SH-SY5Y (cell line): ENCODE results near the gene S1PR1.

ENCODE experiments used
- GATA2 ChIP-seq: IDR thresholded peaks from 2 replicates; pipeline ENCODE4 v1.6.1; 2011; ENCODE audit warnings: mild to moderate bottlenecking, low read depth, low read length
- GATA3 ChIP-seq: IDR thresholded peaks from 2 replicates; pipeline ENCODE4 v1.6.1; 2011; ENCODE audit warnings: low read depth, mild to moderate bottlenecking, low read length, moderate library complexity

Gene S1PR1

GRCh38 chr1:101215363-101216011 lies 21.3 kb upstream of the S1PR1 start:
- TF ChIP-seq GATA3, result no peak
- no peak for TF ChIP-seq GATA2

- TF ChIP-seq GATA2, result no peak
- TF ChIP-seq GATA3, result no peak
Observed at GRCh38 chr1:101216623-101217022, 20.2 kb upstream of the S1PR1 start.

GRCh38 chr1:101217148-101217547 lies 19.7 kb upstream of the S1PR1 start:
- no peak for TF ChIP-seq GATA2

GRCh38 chr1:101219924-101220870 lies 16.6 kb upstream of the S1PR1 start:
- TF ChIP-seq GATA2 (no peak), GATA3 (no peak)

DNA sequence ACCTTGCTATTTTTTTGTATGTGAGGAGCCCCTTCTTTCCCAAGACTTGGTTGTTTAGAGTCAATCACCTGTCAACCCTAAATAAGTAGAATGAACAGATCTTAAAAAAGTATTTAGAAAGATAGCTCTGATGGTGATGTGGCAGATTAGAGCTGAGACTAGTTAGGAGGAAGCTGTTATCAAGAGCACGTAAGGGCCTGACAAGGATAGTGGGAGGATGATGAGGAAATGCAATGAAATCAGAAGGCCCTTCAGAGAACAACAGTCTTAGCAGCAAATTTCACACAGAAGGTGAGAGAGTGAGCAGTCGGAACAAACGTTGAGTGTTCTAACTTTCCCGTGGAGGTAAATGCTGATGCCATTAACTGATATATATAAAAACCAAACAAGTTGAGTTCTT lies 15.9 kb upstream of the S1PR1 start:
- TF ChIP-seq GATA3, result no peak
- TF ChIP-seq GATA2, result no peak

DNA sequence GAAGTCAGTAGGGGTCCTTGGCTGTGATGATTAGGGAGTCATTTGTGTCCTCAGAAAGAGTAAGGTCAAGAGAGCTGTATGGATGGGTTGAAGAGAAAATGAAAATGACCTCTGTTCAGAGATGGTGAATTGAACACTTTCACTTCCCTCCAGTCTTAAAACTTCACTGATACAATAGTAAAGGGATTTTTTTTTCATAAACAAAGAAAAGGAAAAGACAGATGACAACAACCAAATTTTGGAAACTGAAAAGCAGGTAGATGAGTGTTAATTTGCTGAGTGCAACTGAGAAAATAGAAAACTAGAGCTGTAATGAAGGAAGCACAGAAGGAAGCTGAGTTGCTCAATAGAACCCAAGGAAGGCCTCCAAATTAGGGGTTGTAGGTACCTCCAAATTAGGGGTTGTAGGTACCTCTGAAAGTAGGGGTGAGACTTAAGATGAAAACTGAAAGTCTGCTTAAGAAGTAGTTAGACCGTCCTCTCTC lies 14.8 kb upstream of the S1PR1 start:
- no peak for TF ChIP-seq GATA2
- no peak for TF ChIP-seq GATA3

DNA sequence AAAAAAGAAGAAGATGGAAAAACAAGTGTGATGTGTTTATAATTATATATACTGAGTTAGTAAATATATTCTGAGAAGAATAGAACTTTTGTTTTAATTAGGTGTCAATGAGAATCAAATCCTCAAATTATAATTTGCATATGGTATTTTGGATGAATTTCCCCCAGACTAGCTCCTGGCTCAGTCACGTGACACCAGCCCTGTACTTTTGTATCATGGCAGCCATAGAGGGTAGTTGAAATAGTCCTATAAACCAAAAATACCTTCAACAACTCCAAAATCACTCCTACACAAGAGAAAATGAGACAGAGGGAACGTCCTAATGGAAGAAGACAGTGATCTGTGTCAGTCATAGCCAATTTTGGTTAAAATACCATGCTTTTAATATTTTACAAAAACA lies 9.0 kb upstream of the S1PR1 start:
- TF ChIP-seq GATA3, result no peak
- TF ChIP-seq GATA2, result no peak

- TF ChIP-seq GATA3 (no peak), GATA2 (no peak)
Observed at GRCh38 chr1:101228424-101229134, 8.2 kb upstream of the S1PR1 start.

DNA sequence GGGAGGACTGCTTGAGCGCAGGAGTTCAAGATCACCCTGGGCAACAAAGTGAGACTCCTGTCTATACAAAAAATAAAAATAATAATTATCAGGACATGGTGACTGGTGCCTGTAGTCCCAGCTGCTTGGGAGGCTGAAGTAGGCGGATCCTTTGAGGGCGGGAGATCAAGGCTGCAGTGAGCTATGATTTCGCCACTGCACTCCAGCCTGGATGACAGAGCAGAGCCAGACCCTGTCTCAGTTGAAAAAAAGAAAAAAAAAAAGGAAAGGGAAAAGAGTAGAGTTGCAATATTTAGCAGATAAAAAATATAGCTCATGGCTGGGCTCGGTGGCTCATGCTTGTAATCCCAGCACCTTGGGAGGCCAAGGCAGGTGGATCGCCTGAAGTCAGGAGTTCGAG lies 3.3 kb upstream of the S1PR1 start:
- TF ChIP-seq GATA2, result no peak
- no peak for TF ChIP-seq GATA3

- TF ChIP-seq GATA3, result no peak
- no peak for TF ChIP-seq GATA2
Observed at GRCh38 chr1:101235216-101235695, 1.6 kb upstream of the S1PR1 start.

DNA sequence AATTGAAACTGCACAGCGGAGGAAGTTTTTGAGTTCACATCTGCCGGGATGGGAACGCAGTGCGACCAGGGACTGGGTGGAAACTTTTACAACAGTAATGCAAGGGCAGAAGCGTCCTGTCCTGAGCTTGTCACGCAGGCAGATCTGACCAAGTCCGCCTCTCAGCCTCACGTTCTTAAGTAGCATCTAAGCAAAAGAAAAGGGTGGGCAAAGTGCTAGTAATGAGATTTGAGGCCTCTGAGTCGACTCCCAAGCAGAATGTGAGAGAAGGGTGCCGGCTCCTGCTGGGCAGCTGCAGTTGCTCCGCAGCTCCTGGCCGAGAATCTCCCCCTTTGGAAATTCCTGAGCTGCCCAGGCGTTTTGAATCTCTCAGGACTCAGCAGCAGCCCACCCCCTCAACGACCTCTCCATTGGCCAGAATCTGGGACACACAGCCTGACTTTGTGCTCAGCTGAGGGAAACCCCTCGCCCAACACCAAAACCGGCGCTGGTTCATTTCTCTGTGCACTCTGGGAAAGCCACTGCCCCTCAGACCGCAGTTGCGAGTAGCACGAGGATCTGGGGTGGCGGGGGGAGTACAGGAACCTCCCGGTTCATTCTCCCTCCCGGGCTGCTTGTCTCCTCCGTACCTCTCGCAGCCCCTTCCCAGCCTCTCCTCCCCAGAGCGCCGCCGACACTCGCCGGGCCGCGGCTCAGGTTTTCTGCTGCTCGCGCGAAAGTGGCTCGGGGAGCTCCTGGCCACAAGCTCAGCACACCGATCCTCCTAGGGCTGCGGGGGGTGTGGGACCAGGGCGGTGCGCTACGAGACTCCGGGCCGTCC lies 913 bp upstream of the S1PR1 start:
- no peak for TF ChIP-seq GATA3
- TF ChIP-seq GATA2, result no peak

DNA sequence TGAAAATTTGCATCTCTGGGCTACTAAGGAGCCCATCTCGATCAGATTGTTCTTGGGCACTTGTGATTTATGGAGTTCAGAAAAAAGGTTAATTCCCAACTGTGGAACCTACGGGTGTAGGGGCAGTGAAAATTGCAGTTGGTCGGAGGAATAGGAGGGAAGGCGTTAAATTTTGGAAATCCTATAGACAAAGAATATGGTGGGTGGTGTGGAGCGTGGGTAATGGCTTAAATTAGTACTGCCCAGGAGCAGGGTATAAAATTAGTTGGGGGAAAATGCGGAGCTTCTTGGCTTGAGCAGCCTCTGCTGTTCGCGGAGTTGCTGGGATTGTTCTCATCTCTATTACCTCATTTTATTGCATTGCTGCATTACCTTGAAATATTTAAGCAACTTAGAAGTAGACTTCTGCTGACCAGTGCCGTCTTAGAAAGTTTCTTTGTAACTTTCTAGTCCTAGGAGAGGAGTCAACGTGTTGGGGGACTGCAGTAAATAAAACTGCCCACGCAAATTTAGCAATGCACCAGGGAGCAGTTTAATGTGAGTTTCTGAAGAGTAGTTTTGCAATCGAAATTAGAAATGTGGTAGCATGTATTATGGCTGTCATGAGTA lies 514 bp downstream of the S1PR1 start:
- TF ChIP-seq GATA2 (no peak), GATA3 (no peak)

- TF ChIP-seq GATA2 (no peak), GATA3 (no peak)
Observed at GRCh38 chr1:101238031-101238628, 1.3 kb downstream of the S1PR1 start.

DNA sequence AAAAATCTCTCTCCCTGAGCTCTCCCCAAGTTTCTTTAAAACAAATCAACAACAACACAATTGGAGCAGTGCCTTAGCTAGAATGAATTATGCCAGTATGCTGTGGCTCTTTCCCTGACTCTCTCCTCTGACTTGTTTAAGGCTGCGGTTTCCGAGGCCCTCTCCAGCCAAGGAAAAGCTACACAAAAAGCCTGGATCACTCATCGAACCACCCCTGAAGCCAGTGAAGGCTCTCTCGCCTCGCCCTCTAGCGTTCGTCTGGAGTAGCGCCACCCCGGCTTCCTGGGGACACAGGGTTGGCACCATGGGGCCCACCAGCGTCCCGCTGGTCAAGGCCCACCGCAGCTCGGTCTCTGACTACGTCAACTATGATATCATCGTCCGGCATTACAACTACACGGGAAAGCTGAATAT lies 1.9 kb downstream of the S1PR1 start:
- TF ChIP-seq GATA3, result no peak
- no peak for TF ChIP-seq GATA2
